Epithelial cell of proximal tubule (primary cell): ENCODE data around the gene NEURL3. TPM values are rescaled to one million over a fixed set of nuclear protein-coding genes. Genes with fewer than 3 reads are reported as not detected.
"Not testable (repeated sequence)": the region's sequence is repeated elsewhere in the genome, so short reads cannot be mapped to it uniquely, and the experiment has no call there.

Source experiments
- DNase-seq: peaks from one replicate; pipeline ENCODE4 v3.0.0-alpha.2; 2011; ENCODE audit warnings: low read depth
- H3K4me3 ChIP-seq: 2 replicates; pipeline ENCODE4 v1.5.1; 2011; ENCODE audit warnings: low read depth, mild to moderate bottlenecking, low read length
- CTCF ChIP-seq: conservative IDR thresholded peaks from 2 replicates; pipeline ENCODE4 v1.5.1; 2012; ENCODE audit warnings: low read depth, mild to moderate bottlenecking, low read length
- total RNA-seq: library from RNA; depleted of rRNA; stranded (reverse); fragments of >200 nt; gene quantifications from 2 replicates; pipeline ENCODE4 v1.2.3, GENCODE V29; 2015

Gene NEURL3
- total RNA-seq, 1 donor from 2014 or later: 8.6 TPM

GRCh38 chr2:96503637-96504243, 1.4 kb downstream of the NEURL3 start:
- no peak overlapping the region for H3K4me3 ChIP-seq
- DNase-seq: no peak
- no peak for TF ChIP-seq CTCF

GRCh38 chr2:96502891-96503636, 2.1 kb downstream of the NEURL3 start:
- H3K4me3 ChIP-seq: no peak overlapping the region
- no peak for TF ChIP-seq CTCF
- no peak for DNase-seq

GRCh38 chr2:96501886-96502810, 3.0 kb downstream of the NEURL3 start:
- no peak for DNase-seq
- no peak for TF ChIP-seq CTCF
- no peak overlapping the region for H3K4me3 ChIP-seq

- no peak for DNase-seq
- TF ChIP-seq CTCF: no peak
- H3K4me3 ChIP-seq: no peak overlapping the region
Observed at GRCh38 chr2:96501471-96501874, 3.7 kb downstream of the NEURL3 start.

- TF ChIP-seq CTCF: no peak
- no peak for DNase-seq
- H3K4me3 ChIP-seq: no peak overlapping the region
Observed at GRCh38 chr2:96500385-96501066, 4.6 kb downstream of the NEURL3 start.

- TF ChIP-seq CTCF: no peak
- no peak overlapping the region for H3K4me3 ChIP-seq
- DNase-seq: no peak
Observed at GRCh38 chr2:96499061-96499960, 5.8 kb downstream of the NEURL3 start.

- not testable (repeated sequence) for DNase-seq, H3K4me3 ChIP-seq
Observed at GRCh38 chr2:96498611-96499010, 6.5 kb downstream of the NEURL3 start.
